ENCODE data around the gene FAM110C.
"Not testable (repeated sequence)": the region's sequence is repeated elsewhere in the genome, so short reads cannot be mapped to it uniquely, and the experiment has no call there.

Gene FAM110C

GRCh38 chr2:23283-23682 is 23.0 kb downstream of the FAM110C start:
- no peak overlapping the region for H3K4me3 ChIP-seq (ENCODE audit: low read depth, low read length, poor library complexity, severe bottlenecking)
- H3K36me3 ChIP-seq (ENCODE audit: insufficient read depth, low read length): no peaks in the 10 kb centered on the region
- H3K79me2 ChIP-seq (ENCODE audit: insufficient read depth, low read length): no peaks in the 10 kb centered on the region
- no peak overlapping the region for H3K4me2 ChIP-seq (ENCODE audit: low read length)
- no peaks in the 10 kb centered on the region for H3K9me3 ChIP-seq (ENCODE audit: low read length)
- no peaks in the 10 kb centered on the region for H3K4me1 ChIP-seq (ENCODE audit: insufficient read depth, low read length, severe bottlenecking)
- H3F3A ChIP-seq (ENCODE audit: insufficient read depth, low read length): no peaks in the 10 kb centered on the region
- H3K9me2 ChIP-seq (ENCODE audit: low read depth, low read length): no peaks in the 10 kb centered on the region
- no peaks in the 10 kb centered on the region for H3K27me3 ChIP-seq (ENCODE audit: insufficient read depth, low read length)
- no peaks in the 10 kb centered on the region for H4K20me1 ChIP-seq (ENCODE audit: insufficient read depth, low read length)
- H3K27ac ChIP-seq (ENCODE audit: low read depth, low read length, poor library complexity, severe bottlenecking): no peak overlapping the region
- TF ChIP-seq EZH2 (IDR thresholded peaks at IDR 0.05; ENCODE audit: borderline replicate concordance, low read length) (no peak), CTCF (IDR thresholded peaks at IDR 0.05; ENCODE audit: low read length) (no peak)
- no peak overlapping the region for H3K9ac ChIP-seq (ENCODE audit: low read length)
- no peak overlapping the region for H2AFZ ChIP-seq (ENCODE audit: low read length)

DNA sequence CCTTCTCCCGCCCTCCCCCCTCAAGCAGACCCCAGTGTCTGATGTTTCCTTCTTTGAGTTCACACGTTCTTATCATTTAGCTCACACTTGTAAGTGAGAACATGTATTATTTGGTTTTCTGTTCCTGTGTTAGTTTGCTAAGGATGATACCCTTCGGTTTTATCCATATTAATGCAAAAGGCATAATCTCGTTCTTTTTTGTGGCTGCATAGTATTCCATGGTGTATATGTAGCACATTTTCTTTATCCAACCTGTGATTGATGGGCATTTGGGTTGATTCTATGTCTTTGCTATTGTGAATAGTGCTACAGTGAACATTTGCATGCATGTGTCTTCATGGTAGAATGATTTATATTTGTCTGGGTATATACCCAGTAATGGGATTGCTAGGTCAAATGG is 24.1 kb downstream of the FAM110C start:
- not testable (repeated sequence) for H3F3A ChIP-seq (ENCODE audit: insufficient read depth, low read length); H3K4me3 ChIP-seq (ENCODE audit: low read depth, low read length, poor library complexity, severe bottlenecking); H3K9me2 ChIP-seq (ENCODE audit: low read depth, low read length); H3K9ac ChIP-seq (ENCODE audit: low read length); H3K4me1 ChIP-seq (ENCODE audit: insufficient read depth, low read length, severe bottlenecking); H3K27ac ChIP-seq (ENCODE audit: low read depth, low read length, poor library complexity, severe bottlenecking); H3K4me2 ChIP-seq (ENCODE audit: low read length); H3K27me3 ChIP-seq (ENCODE audit: insufficient read depth, low read length); H4K20me1 ChIP-seq (ENCODE audit: insufficient read depth, low read length); H3K79me2 ChIP-seq (ENCODE audit: insufficient read depth, low read length); H2AFZ ChIP-seq (ENCODE audit: low read length); H3K36me3 ChIP-seq (ENCODE audit: insufficient read depth, low read length); H3K9me3 ChIP-seq (ENCODE audit: low read length)

DNA sequence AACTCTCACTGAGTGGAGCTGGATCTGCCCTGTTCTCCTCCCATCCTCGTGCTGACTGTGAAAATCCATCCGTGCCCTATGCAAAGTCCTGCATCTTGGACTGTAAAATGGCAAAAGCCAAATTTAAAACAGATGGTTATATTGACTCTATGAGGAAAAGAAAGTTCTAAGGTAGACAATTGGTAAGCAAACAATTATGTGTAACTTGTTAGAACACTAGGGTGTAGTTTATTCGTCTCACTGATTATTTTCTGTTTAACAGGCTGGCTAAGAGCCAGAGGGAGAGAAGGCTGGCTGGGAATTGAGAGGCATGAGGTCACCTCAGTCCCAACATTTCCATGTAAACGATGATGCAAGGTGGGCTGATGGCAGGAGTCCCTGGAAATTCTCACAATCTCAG is 26.0 kb downstream of the FAM110C start:
- H3K9ac ChIP-seq (ENCODE audit: low read length); H3F3A ChIP-seq (ENCODE audit: insufficient read depth, low read length); H3K9me3 ChIP-seq (ENCODE audit: low read length); H3K4me3 ChIP-seq (ENCODE audit: low read depth, low read length, poor library complexity, severe bottlenecking); H3K9me2 ChIP-seq (ENCODE audit: low read depth, low read length); H3K79me2 ChIP-seq (ENCODE audit: insufficient read depth, low read length); H4K20me1 ChIP-seq (ENCODE audit: insufficient read depth, low read length); H3K36me3 ChIP-seq (ENCODE audit: insufficient read depth, low read length); H3K4me2 ChIP-seq (ENCODE audit: low read length); H3K27ac ChIP-seq (ENCODE audit: low read depth, low read length, poor library complexity, severe bottlenecking); H3K4me1 ChIP-seq (ENCODE audit: insufficient read depth, low read length, severe bottlenecking); H3K27me3 ChIP-seq (ENCODE audit: insufficient read depth, low read length); H2AFZ ChIP-seq (ENCODE audit: low read length): not testable (repeated sequence)

- Histone ChIP-seq H3K9ac (ENCODE audit: low read length) (no peak overlapping the region), H3K27me3 (ENCODE audit: insufficient read depth, low read length) (no peaks in the 10 kb centered on the region), H3K4me2 (ENCODE audit: low read length) (no peak overlapping the region), H3K9me2 (ENCODE audit: low read depth, low read length) (no peaks in the 10 kb centered on the region), H3K4me1 (ENCODE audit: insufficient read depth, low read length, severe bottlenecking) (no peaks in the 10 kb centered on the region), H3K27ac (ENCODE audit: low read depth, low read length, poor library complexity, severe bottlenecking) (no peak overlapping the region), H2AFZ (ENCODE audit: low read length) (no peak overlapping the region), H3K4me3 (ENCODE audit: low read depth, low read length, poor library complexity, severe bottlenecking) (no peak overlapping the region), H3K79me2 (ENCODE audit: insufficient read depth, low read length) (no peaks in the 10 kb centered on the region), H3F3A (ENCODE audit: insufficient read depth, low read length) (no peaks in the 10 kb centered on the region), H3K36me3 (ENCODE audit: insufficient read depth, low read length) (no peaks in the 10 kb centered on the region), H4K20me1 (ENCODE audit: insufficient read depth, low read length) (no peaks in the 10 kb centered on the region), H3K9me3 (ENCODE audit: low read length) (no peaks in the 10 kb centered on the region)
- TF ChIP-seq EZH2 (IDR thresholded peaks at IDR 0.05; ENCODE audit: borderline replicate concordance, low read length): no peak
- TF ChIP-seq CTCF (IDR thresholded peaks at IDR 0.05; ENCODE audit: low read length): no peak
Observed at GRCh38 chr2:19505-19904, 26.8 kb downstream of the FAM110C start.

Data from OCI-LY1 (cell line).